Measurements from ENCODE around the gene MITD1.
"Not testable (repeated sequence)": the region's sequence is repeated elsewhere in the genome, so short reads cannot be mapped to it uniquely, and the experiment has no call there.

MITD1 gene

GRCh38 chr2:99154643-99155536, 26.0 kb downstream of the MITD1 start, which contains the start of the genes LIPT1 and TSGA10:
Gene LIPT1 (plus strand): TSS chr2:99154967. CDS start chr2:99161958, 6,991 bp downstream.
Gene TSGA10 (minus strand): TSS chr2:99154942. CDS start chr2:99109439, 45,503 bp downstream.
- DNase-seq (ENCODE audit: low spot score) = peak; percentile 84

GRCh38 chr2:99153921-99154604, 26.8 kb downstream of the MITD1 start:
- DNase-seq (ENCODE audit: low spot score) = peak; percentile 46

- DNase-seq (ENCODE audit: low spot score) = no peak
These were observed 28.5 kb downstream of the MITD1 start for GRCh38 chr2:99152199-99152895.

GRCh38 chr2:99150706-99151105, 30.2 kb downstream of the MITD1 start:
- DNase-seq (ENCODE audit: low spot score) = no peak

- peak; percentile 94 for DNase-seq (ENCODE audit: low spot score)
These were observed 39.4 kb downstream of the MITD1 start, which contains the start of gene C2orf15 for GRCh38 chr2:99141110-99142108. Gene C2orf15 (plus strand): TSS chr2:99141707. CDS start chr2:99150559, 8,852 bp downstream.

- DNase-seq (ENCODE audit: low spot score) = no peak
These were observed 40.1 kb downstream of the MITD1 start for GRCh38 chr2:99140860-99141109.

GRCh38 chr2:99140056-99140859, 40.6 kb downstream of the MITD1 start:
- peak; percentile 20 for DNase-seq (ENCODE audit: low spot score)

- DNase-seq (ENCODE audit: low spot score) = no peak
These were observed 41.9 kb downstream of the MITD1 start for GRCh38 chr2:99139003-99139402.

- DNase-seq (ENCODE audit: low spot score) = not testable (repeated sequence)
These were observed 45.8 kb downstream of the MITD1 start for GRCh38 chr2:99135044-99135556.

- DNase-seq (ENCODE audit: low spot score) = no peak
These were observed 52.9 kb downstream of the MITD1 start for GRCh38 chr2:99127981-99128380.

Data from pons (tissue), 1 donor.